Stomach smooth muscle (tissue), 2 donors: ENCODE results near the gene SH3D21.

Source experiments
- H3K27ac ChIP-seq: one replicate; pipeline ENCODE4 v1.7.0; 2013; ENCODE audit warnings: mild to moderate bottlenecking, low read length, inconsistent platforms
- H3K27me3 ChIP-seq, 2 donors: one replicate each; pipeline ENCODE4 v1.7.0; 2013; ENCODE audit warnings: low read length in 2 of 2; ENCODE audit not compliant: insufficient read depth in 2 of 2, control insufficient read depth in 1 of 2
- H3K36me3 ChIP-seq, 2 donors: one replicate each; pipeline ENCODE4 v1.7.0; 2013; ENCODE audit warnings: low read length in 2 of 2; ENCODE audit not compliant: control insufficient read depth in 2 of 2, insufficient read depth in 2 of 2
- H3K4me1 ChIP-seq: one replicate; pipeline ENCODE4 v1.7.0; 2013; ENCODE audit warnings: low read length; ENCODE audit not compliant: control insufficient read depth, insufficient read depth
- H3K4me3 ChIP-seq, 2 donors: one replicate each; pipeline ENCODE4 v1.7.0; 2013; ENCODE audit warnings: low read length in 2 of 2
- H3K9ac ChIP-seq, 2 donors: one replicate each; pipeline ENCODE4 v1.7.0; 2013; ENCODE audit warnings: low read length in 2 of 2, mild to moderate bottlenecking in 1 of 2
- H3K9me3 ChIP-seq, 2 donors: one replicate each; pipeline ENCODE4 v1.7.0; 2013; ENCODE audit warnings: low read length in 2 of 2; ENCODE audit not compliant: control insufficient read depth in 2 of 2
- donor health status: healthy.
- donor health status: Pancreatic carcinoma.

SH3D21 gene

DNA sequence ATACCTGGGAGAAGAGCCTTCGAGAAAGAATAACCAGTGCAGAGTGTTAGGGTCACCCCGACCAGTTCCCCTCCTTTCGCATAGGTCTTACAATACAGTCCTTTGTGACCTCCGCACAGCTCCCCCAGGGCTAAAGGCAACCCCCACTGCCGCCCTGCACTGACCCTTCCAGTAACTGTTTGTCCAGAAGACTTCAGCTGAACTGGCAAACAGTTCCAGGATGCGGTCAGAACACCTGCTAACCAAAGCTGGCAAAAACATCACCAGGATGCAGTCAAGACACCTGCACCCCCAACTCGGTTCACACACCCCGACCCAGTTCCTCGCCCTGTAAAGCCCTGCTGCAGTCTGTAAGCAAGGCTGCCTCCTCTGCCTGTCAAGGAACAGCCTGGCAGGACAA, 23.6 kb downstream of the SH3D21 start:
- Histone ChIP-seq H3K27ac (no peak overlapping the region), H3K27me3 (no peaks in the 10 kb centered on the region), H3K4me3 (no peak overlapping the region), H3K36me3 (no peaks in the 10 kb centered on the region), H3K4me1 (no peaks in the 10 kb centered on the region), H3K9ac (no peak overlapping the region), H3K9me3 (no peaks in the 10 kb centered on the region)

DNA sequence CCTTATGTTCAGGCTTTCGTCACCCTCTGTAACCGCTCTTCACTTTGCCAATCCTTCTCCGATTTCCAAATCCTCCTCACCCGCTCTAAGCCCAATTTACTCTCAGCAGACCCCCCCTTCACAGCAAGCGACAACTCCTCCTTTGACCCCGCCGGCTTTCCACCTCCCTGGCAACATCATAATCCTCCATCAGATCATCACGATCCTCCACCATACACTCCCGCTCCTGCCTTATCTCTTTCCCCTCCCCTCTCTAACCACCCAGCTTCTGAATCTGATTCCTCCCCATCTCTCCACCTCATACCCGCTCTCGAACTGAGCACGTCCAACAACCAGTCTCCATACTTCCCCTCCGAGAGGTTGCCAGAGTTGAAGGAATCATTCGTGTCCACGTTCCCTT, 24.8 kb downstream of the SH3D21 start:
- Histone ChIP-seq H3K4me3 (no peak overlapping the region), H3K9me3 (no peaks in the 10 kb centered on the region), H3K9ac (no peak overlapping the region), H3K36me3 (no peaks in the 10 kb centered on the region), H3K4me1 (no peaks in the 10 kb centered on the region), H3K27ac (no peak overlapping the region), H3K27me3 (no peaks in the 10 kb centered on the region)

DNA sequence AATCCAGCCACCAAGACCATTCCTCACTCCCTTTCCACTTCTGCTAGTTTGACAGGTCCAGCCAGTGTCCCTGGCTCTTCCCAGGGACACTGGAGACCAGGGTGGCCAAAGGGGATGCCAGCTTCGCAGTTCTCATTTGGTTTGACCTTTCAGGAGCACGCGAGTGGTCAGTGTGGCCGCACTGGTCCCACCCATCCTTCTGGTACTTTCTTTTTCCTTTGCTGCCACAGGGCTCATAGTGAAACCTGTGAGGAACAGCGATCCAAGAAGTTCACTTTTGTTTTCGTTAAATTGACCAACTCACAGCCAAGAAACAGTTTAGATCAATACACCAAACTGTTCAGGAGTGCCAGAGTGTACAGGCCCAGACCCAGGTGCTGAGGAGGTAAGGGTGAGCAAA, 31.7 kb downstream of the SH3D21 start:
- peaks cover 12% of the 10 kb centered on the region for H3K4me1 ChIP-seq
- H3K4me3 ChIP-seq, result no peak overlapping the region
- H3K36me3 ChIP-seq, result peaks cover 5 to 11% of the 10 kb centered on the region in 2 donors
- no peak overlapping the region for H3K9ac ChIP-seq
- no peak overlapping the region for H3K27ac ChIP-seq
- no peaks in the 10 kb centered on the region for H3K9me3 ChIP-seq
- H3K27me3 ChIP-seq, result no peaks in the 10 kb centered on the region

DNA sequence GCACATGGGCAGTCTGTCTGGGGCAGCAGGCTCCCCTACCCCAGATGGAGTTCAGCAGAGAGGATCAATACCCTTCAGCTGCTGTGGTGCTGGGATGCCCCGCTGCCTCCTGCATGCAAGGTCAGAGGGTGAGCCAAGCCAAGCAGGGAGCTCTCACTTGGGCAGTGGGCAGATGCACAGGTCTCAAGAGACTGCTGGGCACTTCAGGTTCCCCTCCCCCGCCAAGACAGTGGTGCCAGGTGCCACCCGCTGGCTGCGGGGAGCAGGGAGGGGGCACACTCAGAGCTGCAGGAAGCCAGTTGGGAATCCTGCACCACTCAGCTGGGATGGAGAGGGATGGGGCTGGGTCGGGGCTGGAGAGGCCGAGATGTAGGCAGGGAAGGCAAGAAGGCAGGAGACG, 33.0 kb downstream of the SH3D21 start:
- Histone ChIP-seq H3K36me3 (peaks cover 15 to 22% of the 10 kb centered on the region in 2 donors), H3K9me3 (no peaks in the 10 kb centered on the region), H3K4me1 (peaks cover 16% of the 10 kb centered on the region), H3K27ac (no peak overlapping the region), H3K27me3 (no peaks in the 10 kb centered on the region), H3K4me3 (no peak overlapping the region), H3K9ac (no peak overlapping the region)

DNA sequence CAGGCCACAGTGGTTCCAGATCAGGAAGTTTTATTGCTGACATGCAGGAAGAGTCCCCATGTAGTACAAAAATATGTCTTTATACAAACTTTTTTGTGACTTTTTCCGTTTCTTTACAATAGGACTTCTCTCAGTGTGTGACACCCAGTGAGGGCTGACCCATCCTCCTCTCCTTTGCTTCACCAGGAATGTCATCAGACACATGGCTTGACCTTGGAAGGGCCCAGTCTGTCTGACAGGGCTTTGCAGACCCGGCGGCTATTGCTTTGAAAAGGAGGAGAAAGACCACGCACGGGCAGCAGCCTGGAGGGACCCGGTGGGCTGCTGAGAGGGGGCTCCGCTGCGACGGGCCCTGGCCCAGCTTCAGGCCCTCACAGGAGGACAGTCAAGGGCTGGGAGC, 33.4 kb downstream of the SH3D21 start:
- H3K4me3 ChIP-seq, result no peak overlapping the region
- no peaks in the 10 kb centered on the region for H3K9me3 ChIP-seq
- H3K9ac ChIP-seq, result no peak overlapping the region
- no peak overlapping the region for H3K27ac ChIP-seq
- H3K4me1 ChIP-seq, result peaks cover 16% of the 10 kb centered on the region
- peaks cover 17 to 24% of the 10 kb centered on the region in 2 donors for H3K36me3 ChIP-seq
- H3K27me3 ChIP-seq, result no peaks in the 10 kb centered on the region

DNA sequence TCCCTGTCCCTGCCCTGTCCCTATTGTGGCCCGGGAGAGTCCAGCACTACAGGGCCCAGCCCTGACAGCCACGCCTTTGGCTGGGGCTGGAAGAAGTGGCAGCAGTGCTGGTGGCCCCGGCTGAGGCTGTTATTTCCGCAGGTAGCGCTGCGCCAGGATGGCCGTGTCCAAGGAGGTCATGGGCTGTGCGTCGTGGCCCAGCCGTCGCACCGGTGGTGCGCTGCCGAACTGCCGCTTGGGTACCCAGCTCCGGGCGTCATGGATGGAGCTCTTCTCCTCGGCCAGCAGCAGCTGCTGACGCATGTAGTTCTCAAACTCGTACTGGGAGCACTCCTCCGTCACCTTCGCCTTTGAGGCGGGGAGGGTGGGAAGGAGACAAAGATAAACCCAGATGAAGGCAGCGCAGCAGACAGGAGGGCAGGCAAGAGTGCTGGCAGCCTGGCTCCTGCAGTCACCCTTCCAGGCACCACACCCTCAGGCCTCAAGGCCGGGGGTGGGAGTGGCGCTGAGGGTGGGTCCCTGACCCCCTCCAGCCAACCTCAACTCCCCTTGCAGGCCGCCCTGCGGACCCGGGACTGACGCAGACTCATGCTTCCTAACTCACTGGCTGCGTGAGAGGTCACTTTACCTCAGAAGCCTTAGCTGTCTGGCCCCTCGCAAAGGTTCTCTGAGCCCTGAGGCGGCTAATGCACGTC, 35.6 kb downstream of the SH3D21 start:
- peaks cover 16% of the 10 kb centered on the region for H3K4me1 ChIP-seq
- no peak overlapping the region for H3K27ac ChIP-seq
- no peak overlapping the region for H3K4me3 ChIP-seq
- peaks cover 36 to 39% of the 10 kb centered on the region in 2 donors for H3K36me3 ChIP-seq
- H3K9me3 ChIP-seq, result no peaks in the 10 kb centered on the region
- H3K9ac ChIP-seq, result no peak overlapping the region
- no peaks in the 10 kb centered on the region for H3K27me3 ChIP-seq

DNA sequence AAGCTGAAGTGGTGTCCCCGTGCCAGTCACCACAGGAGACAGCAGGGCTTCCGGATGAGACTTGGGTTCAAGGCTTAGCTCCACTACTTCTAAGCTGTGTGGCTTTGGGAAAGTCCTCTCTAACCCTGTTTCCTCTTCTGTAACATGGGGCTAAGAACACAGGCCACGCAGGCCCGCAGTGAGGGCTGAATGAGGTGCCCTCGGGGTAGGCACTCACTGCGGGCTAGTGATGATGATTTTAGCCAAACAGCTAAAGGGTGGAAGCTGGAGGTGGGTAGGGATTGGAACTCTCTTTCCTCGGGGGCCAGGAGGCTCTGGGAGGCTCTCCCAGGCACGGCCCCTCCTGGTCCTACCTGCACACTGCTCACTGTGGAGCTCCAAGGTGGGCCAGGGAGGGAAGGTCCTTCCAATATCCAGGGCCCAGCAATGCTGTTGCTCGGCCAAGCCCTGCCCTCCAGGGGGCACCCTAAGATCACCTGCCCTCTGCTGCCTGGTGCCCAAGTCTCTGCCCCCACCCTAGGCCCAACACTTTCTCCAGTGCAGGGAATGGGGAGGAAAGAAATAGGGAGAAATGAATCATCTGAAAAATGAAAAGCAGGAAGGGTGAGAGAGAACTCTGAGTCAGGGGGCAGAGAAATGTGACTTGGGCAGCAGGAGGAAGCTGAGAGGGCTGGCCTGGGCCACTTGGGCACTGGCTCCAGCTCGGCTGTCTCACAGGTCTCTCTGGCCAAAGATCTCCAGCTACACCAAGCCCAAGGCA, 36.4 kb downstream of the SH3D21 start:
- Histone ChIP-seq H3K4me3 (no peak overlapping the region), H3K36me3 (peaks cover 42 to 44% of the 10 kb centered on the region in 2 donors), H3K27ac (no peak overlapping the region), H3K27me3 (no peaks in the 10 kb centered on the region), H3K9me3 (no peaks in the 10 kb centered on the region), H3K4me1 (peaks cover 16% of the 10 kb centered on the region), H3K9ac (peak overlapping the region in 1 of 2 donors; percentile 29)

DNA sequence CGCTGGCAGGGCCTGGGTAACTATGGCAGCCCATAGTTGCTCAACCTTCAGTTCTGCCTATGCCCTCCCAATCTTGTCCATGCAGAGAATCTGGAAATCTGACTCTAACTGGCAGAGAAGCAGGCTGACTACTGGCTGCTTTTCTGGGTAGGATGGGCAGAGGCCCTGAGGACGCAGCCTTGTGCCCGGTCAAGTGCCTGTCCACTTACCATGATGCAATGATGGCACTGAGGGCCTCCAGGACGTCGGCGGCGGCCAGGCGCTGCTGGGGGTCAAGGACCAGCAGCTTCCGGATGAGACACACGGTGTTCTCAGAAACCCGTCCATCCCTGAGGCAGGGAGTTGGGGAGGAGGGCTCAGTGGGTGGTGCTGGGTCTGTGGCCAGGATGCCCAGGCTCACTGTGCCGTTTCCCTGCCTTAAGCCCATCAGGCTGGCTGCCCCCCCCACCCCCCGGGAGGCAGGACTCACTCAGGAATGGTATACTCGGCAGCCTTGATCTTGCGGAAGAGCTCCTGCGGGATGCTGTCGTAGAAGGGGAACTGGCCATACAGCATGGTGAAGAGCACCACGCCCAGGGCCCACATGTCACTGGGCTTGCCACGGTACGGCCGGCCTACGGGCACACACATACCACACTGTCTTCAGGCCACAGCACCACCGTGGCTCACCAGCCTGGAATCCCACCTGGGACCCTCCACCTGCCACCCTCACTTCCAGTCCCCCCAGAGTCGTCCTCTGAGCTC, 37.7 kb downstream of the SH3D21 start:
- no peak overlapping the region for H3K27ac ChIP-seq
- H3K36me3 ChIP-seq, result peaks cover 53 to 54% of the 10 kb centered on the region in 2 donors
- H3K4me3 ChIP-seq, result no peak overlapping the region
- no peak overlapping the region for H3K9ac ChIP-seq
- H3K27me3 ChIP-seq, result no peaks in the 10 kb centered on the region
- peaks cover 13% of the 10 kb centered on the region for H3K4me1 ChIP-seq
- H3K9me3 ChIP-seq, result no peaks in the 10 kb centered on the region

DNA sequence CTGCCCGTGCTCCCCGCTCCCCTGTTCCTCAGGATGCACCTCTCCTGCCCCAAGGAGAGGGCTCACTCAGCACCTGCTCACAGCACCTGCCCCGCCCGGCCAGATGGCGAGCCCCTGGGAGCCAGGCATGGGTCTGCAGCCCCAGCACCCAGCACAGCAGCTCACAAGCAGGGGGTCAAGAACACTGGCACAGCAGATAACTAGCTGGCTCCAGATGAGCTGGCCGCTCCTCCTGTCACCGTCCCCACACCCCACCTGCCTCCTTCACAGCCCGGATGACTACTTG, 38.2 kb downstream of the SH3D21 start:
- H3K4me3 ChIP-seq, result no peak overlapping the region
- no peaks in the 10 kb centered on the region for H3K27me3 ChIP-seq
- no peak overlapping the region for H3K27ac ChIP-seq
- H3K9me3 ChIP-seq, result no peaks in the 10 kb centered on the region
- peaks cover 12% of the 10 kb centered on the region for H3K4me1 ChIP-seq
- H3K9ac ChIP-seq, result no peak overlapping the region
- H3K36me3 ChIP-seq, result peaks cover 53 to 59% of the 10 kb centered on the region in 2 donors

DNA sequence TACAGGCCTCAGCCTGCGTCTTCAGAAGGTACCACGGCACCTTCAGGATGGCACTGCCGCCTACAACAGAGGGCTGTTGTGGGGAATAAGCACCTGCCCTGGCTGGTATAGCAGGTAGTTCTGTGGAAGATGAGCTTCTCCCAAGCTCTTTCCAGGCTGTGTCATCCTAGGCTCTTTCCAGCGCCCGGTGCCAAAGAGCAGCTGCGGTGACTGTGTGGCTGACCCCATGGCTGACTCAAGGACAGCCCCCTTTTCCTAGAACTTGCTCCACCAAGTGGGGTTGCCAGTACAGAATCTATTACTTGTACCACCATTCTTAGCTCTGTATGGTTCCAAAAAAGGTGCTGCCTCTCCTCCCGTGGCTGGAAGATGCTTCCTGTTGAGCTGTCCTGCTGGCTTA, 39.2 kb downstream of the SH3D21 start:
- Histone ChIP-seq H3K9ac (no peak overlapping the region), H3K9me3 (no peaks in the 10 kb centered on the region), H3K27me3 (no peaks in the 10 kb centered on the region), H3K4me3 (no peak overlapping the region), H3K36me3 (peaks cover 53 to 58% of the 10 kb centered on the region in 2 donors), H3K27ac (no peak overlapping the region), H3K4me1 (peaks cover 20% of the 10 kb centered on the region)
